Measurements from ENCODE around the gene MEGF10.

GRCh38 chr5:127450046-127450445 is 159.4 kb downstream of the MEGF10 start:
- TF ChIP-seq POLR2A (IDR thresholded peaks at IDR 0.05; ENCODE audit: low read depth), result no peak
- TF ChIP-seq CTCF (IDR thresholded peaks at IDR 0.05), result no peak
- TF ChIP-seq EP300 (IDR thresholded peaks at IDR 0.05), result no peak
- TF ChIP-seq POLR2AphosphoS5 (IDR thresholded peaks at IDR 0.05), result no peak

Measured in esophagus muscularis mucosa (tissue), 4 donors.